Measurements from ENCODE around the gene MAP3K3.

GRCh38 chr17:63672856-63673255 is 50.6 kb downstream of the MAP3K3 start:
- TF ChIP-seq EZH2 (IDR thresholded peaks at IDR 0.05; ENCODE audit: borderline replicate concordance, low read depth, low read length, severe bottlenecking): no peak
- no peak for TF ChIP-seq CTCF (IDR thresholded peaks at IDR 0.05; ENCODE audit: borderline replicate concordance, extremely low read depth, low read length, poor library complexity, severe bottlenecking)

Data from DND-41 (cell line).